Lower leg skin (tissue), 4 donors: ENCODE results near the gene VN1R2. TPM values are rescaled to one million over a fixed set of nuclear protein-coding genes. Genes with fewer than 3 reads are reported as not detected.
"Not testable (repeated sequence)": the region's sequence is repeated elsewhere in the genome, so short reads cannot be mapped to it uniquely, and the experiment has no call there.

Source experiments
- DNase-seq, 2 donors: peaks; one replicate each; pipeline ENCODE4 v3.0.0-alpha.2; 2019; ENCODE audit warnings: low spot score in 2 of 2
- H3K4me3 ChIP-seq: fragments of 200-600 bp; sonication (generic); 2 replicates; pipeline ENCODE4 v1.5.1; 2017; ENCODE audit warnings: mild to moderate bottlenecking, low read depth; ENCODE audit not compliant: poor library complexity, severe bottlenecking
- POLR2A ChIP-seq, 2 donors: fragments of 450-650 bp; IDR thresholded peaks; one replicate each; pipeline ENCODE4 v1.6.1; 2016 to 2017; ENCODE audit warnings: antibody characterized with exemption in 2 of 2, mild to moderate bottlenecking in 1 of 2, moderate library complexity in 1 of 2
- WGBS, 2 donors: methylation state at CpG; one replicate each; pipeline ENCODE4 v1.1.5; 2018; 5-methylcytosine and 5-hydroxymethylcytosine counted together
- intact Hi-C: fragments of 100-400 bp; cut with DNase I; formaldehyde crosslinking; loops from one replicate; pipeline ENCODE4 v1.15.0; 2023; ENCODE audit warnings: low total_unique reads
- total RNA-seq, 4 donors: library from RNA; depleted of rRNA; stranded (reverse); fragments of >200 nt; gene quantifications; one replicate each; pipeline ENCODE4 v1.1.0, GENCODE V29; 2016
- TF ChIP-seq, protein P1 (sequence below), 3 donors: fragments of 450-650 bp; IDR thresholded peaks; one replicate each; pipeline ENCODE4 v1.5.1; 2016; ENCODE audit warnings: antibody characterized with exemption in 3 of 3, mild to moderate bottlenecking in 3 of 3, moderate library complexity in 2 of 3

The VN1R2 gene
- total RNA-seq, 4 donors from 2014 or later: not detected

GRCh38 chr19:53254411-53255341 lies 3.4 kb upstream of the VN1R2 start, which contains the start of gene ZNF677:
Gene ZNF677 (minus strand): TSS chr19:53254873. CDS start chr19:53251550, 3,323 bp downstream.
- TF ChIP-seq, protein P1, sequence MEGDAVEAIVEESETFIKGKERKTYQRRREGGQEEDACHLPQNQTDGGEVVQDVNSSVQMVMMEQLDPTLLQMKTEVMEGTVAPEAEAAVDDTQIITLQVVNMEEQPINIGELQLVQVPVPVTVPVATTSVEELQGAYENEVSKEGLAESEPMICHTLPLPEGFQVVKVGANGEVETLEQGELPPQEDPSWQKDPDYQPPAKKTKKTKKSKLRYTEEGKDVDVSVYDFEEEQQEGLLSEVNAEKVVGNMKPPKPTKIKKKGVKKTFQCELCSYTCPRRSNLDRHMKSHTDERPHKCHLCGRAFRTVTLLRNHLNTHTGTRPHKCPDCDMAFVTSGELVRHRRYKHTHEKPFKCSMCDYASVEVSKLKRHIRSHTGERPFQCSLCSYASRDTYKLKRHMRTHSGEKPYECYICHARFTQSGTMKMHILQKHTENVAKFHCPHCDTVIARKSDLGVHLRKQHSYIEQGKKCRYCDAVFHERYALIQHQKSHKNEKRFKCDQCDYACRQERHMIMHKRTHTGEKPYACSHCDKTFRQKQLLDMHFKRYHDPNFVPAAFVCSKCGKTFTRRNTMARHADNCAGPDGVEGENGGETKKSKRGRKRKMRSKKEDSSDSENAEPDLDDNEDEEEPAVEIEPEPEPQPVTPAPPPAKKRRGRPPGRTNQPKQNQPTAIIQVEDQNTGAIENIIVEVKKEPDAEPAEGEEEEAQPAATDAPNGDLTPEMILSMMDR (IDR thresholded peaks at IDR 0.05): no peak
- no peak for TF ChIP-seq POLR2A (IDR thresholded peaks at IDR 0.05)
- peak within 1 kb of the TSS; percentile 92 for H3K4me3 ChIP-seq
- 1 to 4% methylated on average over 71 of the region's 72 CpGs for WGBS, 2 donors
- intact Hi-C loops: no loop called here
- peak; percentile 90 to 95 for DNase-seq

- 72 to 91% methylated on average over 4 to 5 of the region's 5 CpGs for WGBS, 2 donors
- intact Hi-C loops, DNase-seq, H3K4me3 ChIP-seq: not testable (repeated sequence)
Measured at GRCh38 chr19:53267623-53268022, 9.5 kb downstream of the VN1R2 start, which contains the start of gene VN1R4. Gene VN1R4 (minus strand): TSS chr19:53267723. CDS start chr19:53267665, 58 bp downstream.

DNA sequence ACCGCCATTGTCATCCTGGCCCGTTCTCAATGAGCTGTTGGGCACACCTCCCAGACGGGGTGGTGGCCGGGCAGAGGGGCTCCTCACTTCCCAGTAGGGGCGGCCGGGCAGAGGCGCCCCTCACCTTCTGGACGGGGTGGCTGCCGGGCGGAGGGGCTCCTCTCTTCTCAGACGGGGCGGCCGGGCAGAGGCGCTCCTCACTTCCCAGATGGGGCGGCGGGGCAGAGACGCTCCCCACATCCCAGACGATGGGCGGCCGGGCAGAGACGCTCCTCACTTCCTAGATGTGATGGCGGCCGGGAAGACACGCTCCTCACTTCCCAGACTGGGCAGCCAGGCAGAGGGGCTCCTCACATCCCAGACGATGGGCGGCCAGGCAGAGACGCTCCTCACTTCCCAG lies 11.8 kb downstream of the VN1R2 start:
- H3K4me3 ChIP-seq, DNase-seq, intact Hi-C loops: not testable (repeated sequence)
- 96 to 98% methylated on average over 16 to 23 of the region's 27 CpGs for WGBS, 2 donors

DNA sequence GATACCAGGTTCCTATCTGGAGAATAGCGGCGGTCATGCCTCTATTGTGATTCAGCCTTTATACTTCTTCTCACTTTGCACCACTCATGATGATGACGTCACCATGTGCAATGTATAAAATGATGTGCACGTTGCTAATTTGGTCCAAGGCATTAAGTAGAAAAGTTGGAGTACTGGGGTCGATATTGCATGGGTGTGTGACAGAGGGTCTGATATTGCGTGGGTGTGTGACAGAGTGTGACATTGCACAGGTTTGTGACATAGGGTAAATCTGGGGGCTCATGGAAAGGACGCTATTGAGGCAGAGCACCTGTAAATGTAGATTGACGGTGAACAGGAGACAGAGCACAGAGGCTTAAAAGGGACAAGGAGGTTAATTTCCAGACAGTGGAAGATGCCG lies 14.0 kb downstream of the VN1R2 start:
- intact Hi-C loops: no loop called here
- DNase-seq: no peak
- TF ChIP-seq, protein P1 (IDR thresholded peaks at IDR 0.05): no peak
- TF ChIP-seq POLR2A (IDR thresholded peaks at IDR 0.05): no peak
- 85 to 93% methylated on average over 9 of the region's 9 CpGs for whole genome bisulfite sequencing, 2 donors
- no peak overlapping the region for H3K4me3 ChIP-seq

DNA sequence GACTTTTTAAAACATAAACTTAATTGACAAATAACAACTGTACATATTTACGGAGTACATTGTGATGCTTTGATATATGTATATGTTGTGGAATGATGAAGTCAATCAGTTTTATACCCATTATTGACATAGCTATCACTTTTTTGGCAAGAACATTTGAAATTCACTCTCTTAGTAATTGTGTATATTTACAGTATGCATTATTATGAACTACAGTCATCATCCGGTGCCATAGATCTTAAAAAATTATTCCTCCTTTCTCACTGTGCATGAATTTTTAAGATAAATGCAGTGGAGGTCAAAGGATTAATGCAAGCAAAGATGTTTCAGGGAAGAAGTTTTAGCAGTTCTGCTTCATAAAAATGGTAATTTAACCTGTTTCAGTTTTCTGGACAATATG lies 17.4 kb downstream of the VN1R2 start:
- WGBS, 2 donors: 96% methylated on average over 2 of the region's 2 CpGs
- no peak for TF ChIP-seq POLR2A (IDR thresholded peaks at IDR 0.05)
- TF ChIP-seq, protein P1 (IDR thresholded peaks at IDR 0.05): no peak
- H3K4me3 ChIP-seq: no peak overlapping the region
- intact Hi-C loops: no loop called here
- DNase-seq: no peak

DNA sequence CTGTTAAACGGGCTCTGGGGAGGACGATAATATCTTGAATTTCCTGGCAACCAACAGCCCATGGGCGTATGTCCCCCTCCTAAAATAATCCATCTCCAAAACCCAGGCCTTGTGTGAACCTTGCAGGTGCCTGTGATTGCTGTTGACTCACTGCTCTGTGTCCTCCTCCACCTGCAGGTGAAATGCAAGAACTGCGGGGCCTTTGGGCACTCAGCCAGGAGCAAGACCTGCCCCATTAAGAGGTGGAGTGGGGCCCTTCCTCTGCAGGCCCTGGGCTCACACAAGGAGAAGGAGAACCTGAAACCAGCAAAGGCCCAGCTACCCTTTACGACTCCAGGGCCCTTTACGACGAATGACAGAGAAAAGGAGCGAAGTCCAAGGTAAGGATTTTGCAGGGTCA lies 23.9 kb downstream of the VN1R2 start:
- intact Hi-C loops, DNase-seq, H3K4me3 ChIP-seq: not testable (repeated sequence)
- WGBS, 2 donors: 78 to 83% methylated on average over 4 of the region's 8 CpGs

GRCh38 chr19:53285087-53285486 lies 27.0 kb downstream of the VN1R2 start:
- no peak overlapping the region for H3K4me3 ChIP-seq
- 64 to 66% methylated on average over 4 of the region's 4 CpGs for WGBS, 2 donors
- DNase-seq: no peak
- intact Hi-C loops: no loop called here
- TF ChIP-seq, protein P1 (IDR thresholded peaks at IDR 0.05): no peak
- TF ChIP-seq POLR2A (IDR thresholded peaks at IDR 0.05): no peak
